ENCODE results near the gene SOBP. TPM values are rescaled to one million over a fixed set of nuclear protein-coding genes. Genes with fewer than 3 reads are reported as not detected.

SOBP gene
- total RNA-seq, 2 experiments from 2014 or later = 0.05 to 0.17 TPM

DNA sequence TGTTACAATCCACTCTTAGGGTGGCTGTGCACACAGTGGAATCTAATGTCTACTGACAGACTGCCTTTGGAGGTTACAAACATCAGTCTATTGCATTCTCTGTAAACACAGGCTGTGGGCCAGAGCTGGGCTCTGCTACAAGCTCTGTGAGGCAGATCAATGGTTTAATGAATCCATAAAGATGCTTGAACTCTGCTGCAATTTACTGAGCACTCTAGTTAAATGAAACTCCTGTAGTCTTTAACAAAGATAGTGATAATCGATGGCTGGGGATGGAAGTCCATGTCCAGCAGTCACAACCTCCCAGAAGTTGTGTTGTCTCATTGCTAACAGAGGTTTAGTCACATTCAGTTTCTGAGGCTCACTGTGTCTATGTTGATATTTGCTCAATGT lies 50.5 kb downstream of the SOBP start:
- H3K27ac ChIP-seq (ENCODE audit: low read depth in 1 of 2, low read length in 2 of 2) = no peak overlapping the region
- Mint-ChIP-seq H3K4me1 (ENCODE audit: low read depth) (no peaks in the 10 kb centered on the region), H3K27ac (no peak overlapping the region), H3K4me3 (no peak overlapping the region), H3K9me3 (no peaks in the 10 kb centered on the region), H3K27me3 (peaks cover 56% of the 10 kb centered on the region), H3K36me3 (ENCODE audit: low read depth) (no peaks in the 10 kb centered on the region)
- intact Hi-C loops (cut with DNase I, micrococcal nuclease) = no loop called here
- no peak overlapping the region for H3K4me3 ChIP-seq (ENCODE audit: low read length)
- H3K4me1 ChIP-seq (ENCODE audit: insufficient read depth, low read length) = no peaks in the 10 kb centered on the region
- no peak for ATAC-seq (ENCODE audit: poor library complexity)
- no peak for DNase-seq
- CTCF ChIA-PET = no interaction called here
- POLR2A ChIA-PET = no interaction called here
- TF ChIP-seq, protein P1, sequence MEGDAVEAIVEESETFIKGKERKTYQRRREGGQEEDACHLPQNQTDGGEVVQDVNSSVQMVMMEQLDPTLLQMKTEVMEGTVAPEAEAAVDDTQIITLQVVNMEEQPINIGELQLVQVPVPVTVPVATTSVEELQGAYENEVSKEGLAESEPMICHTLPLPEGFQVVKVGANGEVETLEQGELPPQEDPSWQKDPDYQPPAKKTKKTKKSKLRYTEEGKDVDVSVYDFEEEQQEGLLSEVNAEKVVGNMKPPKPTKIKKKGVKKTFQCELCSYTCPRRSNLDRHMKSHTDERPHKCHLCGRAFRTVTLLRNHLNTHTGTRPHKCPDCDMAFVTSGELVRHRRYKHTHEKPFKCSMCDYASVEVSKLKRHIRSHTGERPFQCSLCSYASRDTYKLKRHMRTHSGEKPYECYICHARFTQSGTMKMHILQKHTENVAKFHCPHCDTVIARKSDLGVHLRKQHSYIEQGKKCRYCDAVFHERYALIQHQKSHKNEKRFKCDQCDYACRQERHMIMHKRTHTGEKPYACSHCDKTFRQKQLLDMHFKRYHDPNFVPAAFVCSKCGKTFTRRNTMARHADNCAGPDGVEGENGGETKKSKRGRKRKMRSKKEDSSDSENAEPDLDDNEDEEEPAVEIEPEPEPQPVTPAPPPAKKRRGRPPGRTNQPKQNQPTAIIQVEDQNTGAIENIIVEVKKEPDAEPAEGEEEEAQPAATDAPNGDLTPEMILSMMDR (IDR thresholded peaks at IDR 0.05) = no peak
- H3K36me3 ChIP-seq (ENCODE audit: insufficient read depth, low read length) = no peaks in the 10 kb centered on the region
- peaks cover 0 to 12% of the 10 kb centered on the region in 2 experiments for H3K27me3 ChIP-seq (ENCODE audit: control insufficient read depth in 1 of 2, insufficient read depth in 2 of 2, low read length in 2 of 2)
- H3K9me3 ChIP-seq (ENCODE audit: control insufficient read depth in 1 of 2, insufficient read depth in 1 of 2, low read length in 2 of 2) = no peaks in the 10 kb centered on the region

DNA sequence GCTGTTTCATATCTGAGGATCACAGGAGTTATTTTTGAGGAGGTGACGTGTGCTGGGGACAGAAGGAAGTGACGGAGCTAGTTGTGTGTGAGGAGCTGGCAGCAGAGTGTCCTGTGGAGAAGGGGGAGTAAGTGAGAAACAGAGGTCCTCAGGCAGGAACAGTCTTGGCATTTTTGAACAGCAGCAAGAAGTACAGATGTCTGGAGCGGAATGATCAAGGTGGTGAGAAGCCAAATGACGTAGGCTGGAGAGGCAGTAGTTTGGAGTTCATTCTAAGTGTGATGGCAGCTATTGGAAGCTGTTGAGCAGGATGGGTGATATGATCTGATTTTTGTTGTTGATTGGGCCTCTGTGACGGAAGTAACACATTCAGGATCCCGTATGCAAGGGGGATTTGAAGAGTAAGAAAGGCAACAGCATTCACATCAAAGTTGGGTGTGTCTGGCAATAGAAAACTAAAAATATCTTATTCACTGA lies 52.3 kb downstream of the SOBP start:
- POLR2A ChIA-PET = no interaction called here

GRCh38 chr6:107543088-107543487 lies 53.2 kb downstream of the SOBP start:
- POLR2A ChIA-PET = no interaction called here
- no peaks in the 10 kb centered on the region for H3K9me3 ChIP-seq (ENCODE audit: control insufficient read depth in 1 of 2, insufficient read depth in 1 of 2, low read length in 2 of 2)
- H3K4me3 Mint-ChIP-seq = no peak overlapping the region
- no peak overlapping the region for H3K27ac Mint-ChIP-seq
- H3K4me1 Mint-ChIP-seq (ENCODE audit: low read depth) = no peaks in the 10 kb centered on the region
- CTCF ChIA-PET = no interaction called here
- no peak overlapping the region for H3K27ac ChIP-seq (ENCODE audit: low read depth in 1 of 2, low read length in 2 of 2)
- H3K4me1 ChIP-seq (ENCODE audit: insufficient read depth, low read length) = no peaks in the 10 kb centered on the region
- no peak for DNase-seq
- H3K27me3 ChIP-seq (ENCODE audit: control insufficient read depth in 1 of 2, insufficient read depth in 2 of 2, low read length in 2 of 2) = peaks cover 0 to 12% of the 10 kb centered on the region in 2 experiments
- H3K36me3 Mint-ChIP-seq (ENCODE audit: low read depth) = no peaks in the 10 kb centered on the region
- peaks cover 65% of the 10 kb centered on the region for H3K27me3 Mint-ChIP-seq
- no peaks in the 10 kb centered on the region for H3K36me3 ChIP-seq (ENCODE audit: insufficient read depth, low read length)
- intact Hi-C loops (cut with DNase I, micrococcal nuclease) = no loop called here
- no peak overlapping the region for H3K4me3 ChIP-seq (ENCODE audit: low read length)
- no peak for ATAC-seq (ENCODE audit: poor library complexity)
- H3K9me3 Mint-ChIP-seq = no peaks in the 10 kb centered on the region
- TF ChIP-seq, protein P1 (IDR thresholded peaks at IDR 0.05) = no peak

More for the DNA sequence above, 52.3 kb downstream of the SOBP start:
- Histone ChIP-seq H3K27ac (ENCODE audit: low read depth in 1 of 2, low read length in 2 of 2) (no peak overlapping the region), H3K9me3 (ENCODE audit: control insufficient read depth in 1 of 2, insufficient read depth in 1 of 2, low read length in 2 of 2) (no peaks in the 10 kb centered on the region), H3K4me1 (ENCODE audit: insufficient read depth, low read length) (no peaks in the 10 kb centered on the region), H3K36me3 (ENCODE audit: insufficient read depth, low read length) (no peaks in the 10 kb centered on the region), H3K4me3 (ENCODE audit: low read length) (no peak overlapping the region), H3K27me3 (ENCODE audit: control insufficient read depth in 1 of 2, insufficient read depth in 2 of 2, low read length in 2 of 2) (peaks cover 0 to 12% of the 10 kb centered on the region in 2 experiments)
- no peaks in the 10 kb centered on the region for H3K9me3 Mint-ChIP-seq
- TF ChIP-seq, protein P1 (IDR thresholded peaks at IDR 0.05) = no peak
- peaks cover 61% of the 10 kb centered on the region for H3K27me3 Mint-ChIP-seq
- no peaks in the 10 kb centered on the region for H3K36me3 Mint-ChIP-seq (ENCODE audit: low read depth)
- DNase-seq (no peak), ATAC-seq (ENCODE audit: poor library complexity) (no peak)
- CTCF ChIA-PET = no interaction called here
- no peaks in the 10 kb centered on the region for H3K4me1 Mint-ChIP-seq (ENCODE audit: low read depth)
- H3K27ac Mint-ChIP-seq = no peak overlapping the region
- intact Hi-C loops (cut with DNase I, micrococcal nuclease) = no loop called here
- no peak overlapping the region for H3K4me3 Mint-ChIP-seq
